Stimulated activated CD8-positive, alpha-beta memory T cell treated with anti-CD3 and anti-CD28 coated beads, Interleukin-7, amount 100 ng/mL, for 1 hour (primary cell): ENCODE results near the gene SGK1.

ENCODE experiments used
- DNase-seq, 2 donors: peaks; one replicate each; pipeline ENCODE4 v3.0.0-alpha.2; 2020; ENCODE audit warnings: low read depth in 2 of 2

SGK1 gene

GRCh38 chr6:134317471-134318131, at the start of gene SGK1:
Gene SGK1 (minus strand): TSS chr6:134318112. CDS start chr6:134317460, 652 bp downstream.
- no peak for DNase-seq

DNA sequence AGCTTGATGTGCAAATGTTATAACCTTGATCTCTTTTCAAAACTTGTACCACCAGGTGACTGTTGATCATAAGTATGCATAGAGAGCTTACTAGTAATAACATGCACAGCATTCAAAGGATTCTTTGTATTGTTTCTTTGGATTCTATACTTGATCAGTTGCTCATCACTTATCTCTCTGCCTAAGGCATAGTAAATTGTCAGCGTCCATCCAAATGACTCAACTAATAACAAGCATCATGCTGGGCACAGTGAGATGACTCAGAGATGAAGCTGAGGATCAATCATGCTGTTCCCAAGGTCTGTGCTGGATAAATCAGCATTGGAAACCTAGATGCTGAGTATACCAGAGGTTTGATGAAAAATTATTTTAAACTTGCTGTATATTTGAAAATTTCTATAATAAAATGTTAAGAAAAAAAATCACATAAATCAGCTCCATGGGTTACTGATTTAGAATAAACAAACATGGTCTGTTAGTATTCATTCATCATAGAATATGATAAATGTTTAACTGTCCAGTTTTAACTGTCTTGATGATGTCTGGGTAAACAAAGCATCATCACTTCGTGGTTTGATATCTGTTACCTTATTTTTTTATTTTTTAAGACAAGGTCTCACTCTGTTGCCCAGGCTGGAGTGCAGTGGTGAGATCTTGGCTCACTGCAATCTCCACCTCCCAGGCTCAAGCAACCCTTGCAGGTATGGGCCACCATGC, 45.6 kb upstream of the SGK1 start:
- DNase-seq: no peak

- DNase-seq: no peak
Measured at GRCh38 chr6:134361011-134361410, 43.1 kb upstream of the SGK1 start.

DNA sequence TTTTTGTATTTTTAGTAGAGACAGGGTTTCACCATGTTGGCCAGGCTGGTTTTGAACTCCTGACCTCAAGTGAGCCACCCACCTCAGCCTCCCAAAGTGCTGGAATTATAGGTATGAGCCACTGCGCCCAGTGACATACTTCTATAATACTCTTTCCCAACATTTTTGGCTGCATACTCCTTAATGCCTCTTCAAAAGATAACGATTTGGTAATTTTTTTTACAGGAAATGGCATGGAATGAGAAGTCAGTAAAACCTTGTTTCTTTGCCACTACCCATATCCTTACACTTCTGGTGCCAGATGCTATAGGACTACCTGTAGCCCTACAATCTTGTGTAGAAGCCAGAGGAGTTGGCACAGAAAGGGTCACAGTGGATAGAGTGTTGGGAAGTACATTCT, 41.4 kb upstream of the SGK1 start:
- DNase-seq: no peak

- no peak for DNase-seq
Measured at GRCh38 chr6:134358320-134358719, 40.4 kb upstream of the SGK1 start.

GRCh38 chr6:134357022-134357487, 39.1 kb upstream of the SGK1 start:
- DNase-seq: no peak

DNA sequence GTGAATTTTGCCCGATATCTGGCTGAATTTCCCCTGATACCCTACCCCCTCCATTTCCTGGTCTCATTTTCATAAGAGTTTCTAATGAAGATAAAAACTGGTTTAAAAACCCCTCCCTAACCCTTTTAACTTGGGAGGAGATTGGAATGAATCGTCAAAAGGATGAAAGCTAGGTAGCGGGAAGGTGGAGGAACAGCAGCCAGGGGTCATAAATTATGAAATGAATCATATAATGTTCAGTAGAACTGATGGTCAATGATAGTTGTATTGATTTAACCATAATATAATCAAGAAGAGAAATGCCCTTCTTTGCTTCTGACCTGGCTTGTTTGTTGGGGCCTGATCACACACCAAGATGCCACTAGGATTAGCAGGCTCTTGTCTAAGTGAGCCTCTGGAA, 38.5 kb upstream of the SGK1 start:
- DNase-seq: no peak

GRCh38 chr6:134352786-134353480, 35.0 kb upstream of the SGK1 start:
- DNase-seq: no peak

GRCh38 chr6:134351615-134352474, 33.9 kb upstream of the SGK1 start:
- DNase-seq: no peak

DNA sequence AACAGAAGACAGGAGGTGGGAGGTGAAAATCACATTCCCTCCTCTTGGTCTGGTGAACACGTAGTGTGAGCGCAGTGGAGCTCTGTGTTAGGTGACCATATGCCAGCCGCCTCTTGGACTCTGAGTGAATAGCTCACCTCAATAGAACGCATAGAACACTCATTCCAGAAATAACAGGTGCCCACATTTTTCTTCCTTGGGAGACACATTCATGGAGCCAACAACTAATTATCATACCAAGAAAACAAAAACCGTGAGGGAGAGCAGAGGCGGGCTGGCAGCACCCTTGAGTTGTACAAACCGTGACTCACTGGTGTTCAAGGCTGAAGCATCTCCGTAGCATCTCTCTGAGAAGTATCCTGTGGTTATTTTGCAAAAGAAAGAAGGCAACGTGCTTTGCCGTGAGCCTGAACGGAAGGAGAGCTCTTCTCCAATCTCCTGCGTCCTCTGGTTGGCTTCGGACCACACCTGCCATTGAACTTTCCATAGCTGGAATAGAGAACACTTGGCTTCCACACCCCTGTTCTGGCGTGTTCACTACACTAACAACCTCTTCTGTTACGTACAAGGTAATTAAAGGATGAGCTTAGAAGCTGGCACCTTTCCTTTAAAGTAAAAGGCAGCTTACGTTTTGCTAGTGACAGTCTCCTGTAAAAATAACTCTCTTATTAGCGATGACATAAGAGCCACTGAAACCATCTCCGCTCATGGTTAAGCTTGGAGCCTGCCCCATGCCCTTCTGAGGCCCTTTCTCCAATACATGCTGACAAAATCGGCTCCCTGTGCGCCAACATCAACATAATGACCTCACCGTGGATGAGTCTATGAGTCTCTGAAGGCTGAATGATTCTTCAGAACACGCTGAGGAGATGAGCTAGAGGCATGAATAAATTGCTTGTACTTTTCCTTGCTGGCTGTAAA, 30.2 kb upstream of the SGK1 start:
- DNase-seq: no peak

DNA sequence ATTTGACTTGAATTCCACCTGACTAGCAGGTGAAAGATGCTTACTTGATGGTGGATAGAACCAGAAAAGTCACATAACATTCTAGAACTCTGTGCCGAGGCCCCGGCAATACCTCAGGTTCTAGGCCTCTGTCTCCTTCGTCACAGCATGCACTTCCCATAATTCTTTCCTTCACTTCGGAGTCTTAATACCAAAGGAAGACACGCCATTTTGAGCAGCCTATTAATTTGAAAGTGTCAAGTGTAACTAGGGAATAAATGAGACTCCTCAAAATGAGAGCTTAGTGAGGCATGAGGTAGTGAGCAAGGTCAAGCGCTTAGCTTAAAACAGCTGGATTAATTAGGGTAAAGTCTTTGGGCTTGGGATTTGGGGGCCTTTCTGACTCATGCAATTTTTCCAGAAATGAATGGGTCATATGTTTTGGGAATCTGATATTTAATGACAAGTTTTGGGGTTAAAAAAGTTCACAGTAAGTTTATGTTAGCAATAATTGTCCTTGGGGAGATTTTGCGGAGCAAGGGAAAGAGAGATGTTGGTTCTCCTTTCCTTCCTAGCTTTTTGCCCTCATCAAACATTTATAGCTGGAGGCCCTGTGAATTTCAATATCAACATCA, 29.1 kb upstream of the SGK1 start:
- no peak for DNase-seq

GRCh38 chr6:134345789-134346188, 27.9 kb upstream of the SGK1 start:
- no peak for DNase-seq

DNA sequence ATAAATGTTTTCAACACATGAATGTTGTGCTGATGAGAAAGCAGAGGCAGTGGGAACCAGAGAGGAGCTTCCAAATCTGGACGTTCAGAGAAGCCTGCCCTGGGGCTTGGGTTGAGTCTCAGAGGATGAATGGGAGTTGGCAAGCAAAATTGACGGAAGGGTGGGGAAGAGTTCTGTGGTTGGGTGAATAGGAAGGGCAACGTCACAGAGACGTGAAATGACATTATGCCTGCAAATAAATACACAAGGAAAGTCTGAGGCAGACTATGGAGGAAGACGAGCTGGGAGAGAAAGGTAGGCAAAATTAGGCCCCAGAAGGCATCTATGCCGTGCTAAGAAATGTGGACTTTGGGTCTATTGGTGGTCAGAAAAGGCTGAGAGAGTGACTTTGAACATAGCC, 25.2 kb upstream of the SGK1 start:
- no peak for DNase-seq

DNA sequence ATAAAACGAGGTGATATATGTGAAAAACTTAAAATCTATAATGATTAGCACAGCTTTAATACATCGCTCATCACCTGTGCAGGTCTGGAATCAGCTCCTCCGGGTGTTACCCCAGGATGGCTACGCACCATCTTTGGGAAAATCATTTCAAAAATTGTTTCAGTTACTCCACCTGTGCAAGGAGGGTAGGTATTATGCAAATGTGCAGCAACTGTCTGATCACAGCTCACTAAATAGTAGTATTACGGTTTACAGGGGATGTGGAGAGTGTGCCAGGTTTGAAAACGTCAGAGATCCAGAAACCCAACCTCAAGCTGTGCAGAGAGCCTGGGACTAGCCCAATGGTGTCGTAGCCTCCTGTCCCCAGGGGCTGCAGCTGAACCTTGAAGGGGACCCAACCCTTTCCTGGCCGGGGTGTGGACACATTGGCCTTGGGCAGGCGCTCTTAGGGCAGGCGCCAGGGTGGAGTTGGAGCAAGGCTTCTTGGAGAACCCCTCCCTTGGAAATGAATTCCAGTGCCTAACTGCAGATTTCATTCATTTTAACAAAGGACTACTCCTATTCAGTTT, 24.2 kb upstream of the SGK1 start:
- DNase-seq: no peak

DNA sequence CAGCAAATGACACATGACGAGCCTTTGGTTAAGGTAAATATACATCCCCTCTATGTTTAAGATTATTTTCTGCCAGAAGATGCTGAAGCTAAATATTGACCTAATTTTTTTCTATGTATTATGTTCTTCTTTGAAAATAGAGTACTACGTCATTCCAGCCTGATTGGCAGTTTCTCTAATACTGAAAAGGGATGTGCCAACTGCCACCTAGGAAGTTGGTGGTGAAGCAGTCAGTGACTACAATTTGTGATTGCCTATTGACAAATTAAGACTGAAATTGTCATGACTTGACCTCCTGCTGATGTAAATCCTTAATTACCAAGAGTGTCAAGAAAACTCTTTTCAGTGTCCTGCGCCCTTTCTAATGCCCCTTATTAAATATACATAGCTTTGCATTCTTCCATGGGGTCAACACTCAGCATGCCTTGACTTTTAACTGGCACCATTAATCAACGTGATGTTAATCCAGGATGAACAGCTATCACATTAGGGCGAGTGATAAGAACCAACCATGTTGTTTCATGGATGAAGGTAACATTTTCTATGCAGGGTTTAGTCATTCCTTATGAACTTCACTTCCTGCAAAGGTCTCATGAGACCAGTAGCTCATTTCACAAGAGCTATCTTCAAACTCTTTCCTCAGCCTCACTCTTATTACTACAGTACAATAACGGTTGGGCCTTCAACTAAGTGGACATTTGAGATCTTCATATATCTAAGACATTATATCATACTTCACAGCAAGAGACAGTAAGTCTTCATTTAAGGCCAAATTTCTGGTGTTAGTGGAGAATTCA, 22.5 kb upstream of the SGK1 start:
- DNase-seq: no peak

- DNase-seq: no peak
Measured at GRCh38 chr6:134339216-134339615, 21.3 kb upstream of the SGK1 start.

DNA sequence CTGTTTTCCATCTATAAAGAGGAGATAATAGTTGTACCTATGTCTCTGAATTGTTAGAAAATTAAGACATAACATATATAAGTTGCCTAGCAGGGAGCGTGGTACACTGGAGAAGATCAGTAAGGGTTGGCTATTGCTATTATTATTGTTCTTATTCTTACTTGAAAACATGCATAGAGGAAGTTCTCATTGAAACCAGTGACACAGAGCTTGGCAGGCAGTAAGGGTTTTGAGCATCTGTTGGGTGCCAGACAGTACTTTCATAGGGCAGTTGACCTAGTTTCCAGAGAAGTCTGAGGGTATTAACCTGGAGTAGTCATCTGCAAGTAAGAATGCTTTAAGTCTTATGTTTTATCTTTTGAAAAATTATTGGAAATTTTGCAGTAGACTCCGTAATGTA, 13.3 kb upstream of the SGK1 start:
- no peak for DNase-seq

- no peak for DNase-seq
Measured at GRCh38 chr6:134330555-134330954, 12.6 kb upstream of the SGK1 start.

DNA sequence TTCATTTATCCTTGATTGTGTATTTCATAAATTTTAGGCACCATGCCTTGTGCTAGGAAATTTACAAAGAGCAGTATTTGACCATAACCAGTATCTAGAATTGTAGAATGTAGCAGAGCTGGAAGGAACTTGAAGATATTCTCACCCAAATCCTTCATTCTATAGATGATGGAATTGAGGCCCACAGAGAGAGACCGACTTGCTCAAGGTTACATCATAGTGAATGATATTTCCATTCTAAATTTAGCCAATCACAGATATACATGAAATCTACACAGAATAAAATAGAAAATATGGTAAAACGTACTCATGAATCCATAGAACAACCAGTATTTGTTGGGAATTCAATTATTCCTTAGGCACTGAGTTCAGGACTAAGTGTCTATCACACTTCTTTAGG, 10.9 kb upstream of the SGK1 start:
- no peak for DNase-seq
